ENCODE data around the gene FBXO24.
A peak's percentile ranks its signal among the peaks of the same experiment; 100 is the strongest.

Gene FBXO24

DNA sequence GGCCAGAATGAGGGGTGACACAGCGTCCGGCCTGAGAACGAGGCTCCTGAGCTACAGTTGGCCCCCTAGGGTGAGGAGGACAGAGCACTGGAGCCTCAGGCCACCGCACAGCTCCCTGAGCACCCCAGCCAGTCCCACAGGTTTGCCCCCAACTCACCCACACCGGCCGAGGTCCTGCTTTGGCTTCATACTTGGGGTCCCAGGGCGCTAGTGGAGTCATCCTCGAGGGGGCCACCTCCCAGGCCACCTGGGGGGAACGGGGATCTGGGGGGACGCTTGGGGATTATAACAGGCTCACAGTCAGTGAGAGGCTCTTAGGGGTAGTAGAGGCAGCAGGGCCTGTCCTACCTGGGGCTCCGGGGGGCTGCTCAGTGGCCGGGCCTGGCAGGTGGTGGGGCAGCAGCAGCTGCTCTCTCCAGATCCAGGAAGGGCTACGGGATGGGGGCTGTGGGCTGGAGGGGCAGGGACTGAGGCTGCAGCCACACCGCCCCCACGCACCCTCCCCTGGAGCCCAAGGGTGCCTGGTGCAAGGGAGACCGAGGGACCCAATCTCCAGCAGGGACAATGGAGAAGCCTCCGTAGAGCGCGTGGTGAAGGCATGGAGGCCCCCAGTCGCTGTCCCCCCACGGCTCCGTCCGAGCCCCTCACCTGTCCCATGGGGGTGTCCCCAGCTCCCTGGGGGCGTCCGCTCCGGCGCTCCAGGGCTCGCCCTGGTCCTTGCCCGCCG is 13.0 kb upstream of the FBXO24 start:
- FAIRE-seq = no peak
- no peak for DNase-seq (ENCODE audit: extremely low spot score, insufficient read length, low read depth)

- DNase-seq (ENCODE audit: extremely low spot score, insufficient read length, low read depth) (no peak), FAIRE-seq (no peak)
These were observed 12.3 kb upstream of the FBXO24 start, which contains the start of gene SAP25 for GRCh38 chr7:100573691-100574361. Gene SAP25, minus strand, starts transcription at chr7:100573900. Its CDS starts 158 bp downstream, at chr7:100573742.

- FAIRE-seq (no peak), DNase-seq (ENCODE audit: extremely low spot score, insufficient read length, low read depth) (no peak)
These were observed 11.5 kb upstream of the FBXO24 start for GRCh38 chr7:100574362-100575205.

GRCh38 chr7:100575206-100575631 is 10.9 kb upstream of the FBXO24 start:
- no peak for FAIRE-seq
- no peak for DNase-seq (ENCODE audit: extremely low spot score, insufficient read length, low read depth)

DNA sequence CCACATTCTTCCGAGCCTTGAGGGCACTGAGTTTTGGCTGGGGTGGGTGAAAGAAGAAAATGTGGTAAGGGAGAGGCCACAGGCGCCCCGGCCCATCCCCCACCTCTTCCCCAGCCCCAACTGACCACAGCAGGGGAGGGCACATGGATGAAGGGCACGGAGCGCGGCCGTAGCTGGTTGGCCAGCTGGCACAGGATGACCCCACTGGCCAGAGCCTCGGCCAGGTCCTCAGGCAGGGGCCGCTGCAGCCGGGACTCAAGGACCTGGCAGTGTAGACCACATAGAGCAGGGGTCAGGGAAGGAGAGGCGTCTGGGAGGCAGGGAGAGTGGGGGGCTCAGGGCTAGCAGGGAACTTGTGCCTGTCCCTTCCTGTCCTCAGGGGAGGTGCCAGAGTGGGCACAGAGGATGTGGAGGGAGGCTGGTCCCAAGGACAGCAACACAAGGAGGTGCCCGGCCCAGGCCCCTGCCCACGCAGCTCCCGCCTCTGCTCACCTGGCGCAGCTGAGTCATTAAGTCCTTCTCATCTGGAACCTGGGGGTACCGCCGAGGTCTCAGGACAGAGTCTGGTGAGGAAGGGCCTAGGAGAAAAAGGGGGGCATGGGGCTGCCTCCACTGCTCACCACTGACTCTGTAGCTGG is 10.3 kb upstream of the FBXO24 start:
- FAIRE-seq (no peak), DNase-seq (ENCODE audit: extremely low spot score, insufficient read length, low read depth) (no peak)

DNA sequence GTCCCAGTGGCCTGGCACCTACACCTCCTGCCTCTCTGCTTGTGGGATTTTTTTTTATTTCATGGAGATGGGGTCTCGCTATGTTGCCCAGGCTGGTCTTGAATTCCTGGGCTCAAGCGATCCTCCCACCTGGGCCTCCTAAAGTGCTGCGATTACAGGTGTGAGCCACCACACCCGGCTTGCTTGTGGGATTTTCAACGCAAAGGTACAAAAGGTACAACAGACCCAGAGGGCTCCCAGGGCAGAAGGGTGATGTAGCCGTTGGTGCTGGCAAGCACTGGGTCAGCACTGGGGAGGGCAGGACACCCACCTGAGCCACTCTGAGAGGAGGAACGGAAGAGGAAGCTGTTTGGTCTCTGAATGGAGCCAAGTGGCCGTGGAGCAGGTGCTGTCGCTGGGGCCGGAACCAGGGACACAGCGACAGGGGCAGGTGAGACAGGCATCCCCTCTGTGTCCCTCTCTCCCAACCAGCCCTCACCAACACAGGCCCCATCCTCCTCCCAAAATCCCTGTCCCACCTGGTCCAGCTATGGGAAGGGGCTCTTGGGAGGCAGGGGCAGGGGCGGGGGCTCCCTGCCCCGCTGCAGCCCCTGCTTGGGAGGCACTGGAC is 9.6 kb upstream of the FBXO24 start:
- DNase-seq (ENCODE audit: extremely low spot score, insufficient read length, low read depth) (no peak), FAIRE-seq (no peak)

DNA sequence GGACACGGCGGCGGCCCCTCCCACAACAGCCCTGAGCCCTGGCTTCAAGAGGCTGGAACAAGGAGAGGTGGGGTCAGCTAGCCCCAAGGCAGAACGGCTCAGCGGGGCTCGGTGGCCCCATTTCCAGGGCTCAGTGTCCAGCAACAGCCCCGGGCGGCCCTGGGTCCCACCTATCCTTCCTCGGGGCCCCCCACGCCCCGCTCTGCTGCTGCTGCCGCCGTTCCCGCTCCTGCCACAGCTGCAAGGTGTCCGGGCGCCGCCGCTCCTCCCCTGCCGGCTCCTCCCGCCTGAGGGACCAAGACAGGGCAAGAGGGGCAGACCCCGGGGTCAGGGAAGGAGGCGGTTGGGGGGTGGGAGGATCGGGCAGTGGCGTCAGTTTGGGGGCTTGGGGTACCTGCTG is 9.0 kb upstream of the FBXO24 start:
- FAIRE-seq = no peak
- no peak for DNase-seq (ENCODE audit: extremely low spot score, insufficient read length, low read depth)

DNA sequence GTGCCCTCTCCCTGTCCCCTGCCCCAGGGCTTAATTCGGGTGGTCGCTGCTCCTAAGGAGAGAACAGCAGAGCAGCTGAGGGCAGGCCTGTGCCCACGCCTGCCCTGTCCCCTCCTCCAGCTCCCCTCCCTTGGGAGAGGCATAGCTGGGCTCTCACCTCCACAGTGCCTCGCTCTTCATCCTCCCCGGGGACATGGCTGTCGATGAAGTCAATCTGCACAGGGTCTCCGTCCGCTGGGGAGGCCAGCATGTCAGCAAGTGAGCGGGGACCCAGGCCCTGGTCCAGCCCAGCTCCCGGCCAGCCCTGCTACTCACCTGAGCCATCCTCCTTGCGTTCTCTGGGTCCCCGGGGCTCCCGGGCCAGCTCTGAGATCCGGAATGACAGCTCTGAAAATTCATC is 8.6 kb upstream of the FBXO24 start:
- FAIRE-seq (no peak), DNase-seq (ENCODE audit: extremely low spot score, insufficient read length, low read depth) (no peak)

- no peak for DNase-seq (ENCODE audit: extremely low spot score, insufficient read length, low read depth)
- FAIRE-seq = no peak
These were observed 7.6 kb upstream of the FBXO24 start for GRCh38 chr7:100578246-100579183.

DNA sequence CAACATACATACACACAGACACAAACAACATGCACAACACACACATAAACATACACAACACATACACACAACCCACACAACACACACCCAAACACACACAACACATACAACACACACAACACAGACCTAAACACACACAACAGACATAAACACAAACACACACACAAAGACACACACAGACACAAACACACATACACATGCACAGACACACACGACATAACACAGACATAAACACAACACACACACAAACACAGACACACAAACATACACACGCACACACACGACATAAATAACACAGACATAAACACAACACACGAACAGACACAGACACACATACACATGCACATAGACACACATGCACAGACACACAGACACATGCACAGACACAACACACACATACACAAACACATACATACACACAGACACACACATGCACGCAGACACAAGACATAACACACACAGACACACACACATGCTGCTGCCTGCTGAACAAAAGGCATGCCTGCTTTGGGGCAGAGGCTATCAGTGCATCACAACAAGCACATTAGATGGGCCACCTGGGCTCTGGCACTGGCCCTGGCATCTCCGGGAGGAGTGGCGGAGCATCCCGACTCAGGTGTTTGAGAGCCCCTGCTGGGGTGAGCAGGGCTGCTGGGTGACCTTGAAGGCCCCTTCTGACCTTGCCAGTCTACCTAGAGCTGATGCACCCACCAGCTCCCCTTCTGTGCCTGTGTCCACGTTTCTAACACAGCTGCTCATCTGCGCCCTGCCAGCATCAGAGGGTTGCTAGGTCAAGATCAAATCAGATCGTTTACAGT is 5.5 kb upstream of the FBXO24 start:
- peak; percentile 51 for FAIRE-seq

DNA sequence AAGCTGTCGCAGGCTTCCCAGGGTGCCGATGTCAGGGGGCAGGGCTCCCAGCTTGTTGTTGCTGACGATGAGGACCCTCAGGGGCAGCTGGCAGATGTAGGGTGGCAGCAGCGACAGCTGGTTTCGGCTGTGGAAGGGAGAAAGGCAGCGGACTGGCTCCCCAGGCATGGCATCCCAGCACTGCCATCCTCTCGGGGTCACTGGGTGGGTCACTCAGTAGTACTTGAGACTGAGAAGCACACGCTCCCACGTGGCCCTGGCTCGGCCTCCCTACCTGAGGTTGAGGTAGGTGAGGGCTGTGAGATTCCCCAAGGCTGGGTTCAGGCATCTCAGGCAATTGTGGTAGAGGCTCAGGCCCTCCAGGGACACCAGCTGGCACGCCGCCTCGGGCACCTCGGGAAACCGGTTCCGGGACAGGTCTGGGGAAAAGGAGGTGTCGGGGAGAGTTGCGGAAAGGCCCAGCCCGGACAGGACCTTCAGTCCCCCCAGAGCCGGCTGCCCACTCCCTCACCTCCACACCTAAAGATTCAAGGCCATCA is 4.0 kb upstream of the FBXO24 start:
- no peak for DNase-seq (ENCODE audit: extremely low spot score, insufficient read length, low read depth)
- FAIRE-seq = no peak

More for the DNA sequence above, 5.5 kb upstream of the FBXO24 start:
- no peak for DNase-seq (ENCODE audit: extremely low spot score, insufficient read length, low read depth)

- no peak for FAIRE-seq
- DNase-seq (ENCODE audit: extremely low spot score, insufficient read length, low read depth) = no peak
These were observed 3.5 kb upstream of the FBXO24 start for GRCh38 chr7:100582650-100583049.

GRCh38 chr7:100583132-100584053 is 2.7 kb upstream of the FBXO24 start:
- peak; percentile 87 for FAIRE-seq
- DNase-seq (ENCODE audit: extremely low spot score, insufficient read length, low read depth) = peak; percentile 32

DNA sequence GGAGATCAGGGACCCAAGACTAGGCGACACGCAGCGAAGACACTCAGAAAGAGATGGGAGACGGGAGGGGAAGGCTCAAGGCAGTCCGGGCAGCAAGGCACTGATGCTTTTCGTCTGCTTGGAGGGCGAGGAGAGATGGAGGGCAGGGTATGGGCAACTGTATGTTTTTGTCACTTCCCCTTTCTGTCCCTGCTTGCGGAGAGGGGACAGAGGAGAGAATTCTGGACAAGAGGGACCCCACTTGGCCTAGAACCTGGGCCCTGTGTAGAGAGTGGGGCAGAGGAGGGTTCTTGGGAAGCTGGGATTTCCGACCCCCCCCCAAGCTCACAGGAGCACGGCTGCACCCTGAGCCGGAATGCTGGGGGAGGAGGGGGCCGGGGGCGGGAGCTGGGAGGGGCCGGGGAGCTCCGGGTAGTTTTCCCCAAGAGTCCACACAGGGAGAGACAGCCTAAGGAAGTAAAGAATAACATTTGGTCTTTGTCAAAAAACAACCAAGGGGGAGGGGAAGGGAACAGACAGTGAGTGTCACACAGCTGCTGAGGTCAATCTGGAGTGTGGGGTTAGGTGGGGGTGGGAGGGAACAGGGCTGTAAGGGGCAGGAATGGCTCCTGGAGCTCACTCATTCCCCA is 2.0 kb upstream of the FBXO24 start:
- FAIRE-seq (peak; percentile 69), DNase-seq (ENCODE audit: extremely low spot score, insufficient read length, low read depth) (no peak)

DNA sequence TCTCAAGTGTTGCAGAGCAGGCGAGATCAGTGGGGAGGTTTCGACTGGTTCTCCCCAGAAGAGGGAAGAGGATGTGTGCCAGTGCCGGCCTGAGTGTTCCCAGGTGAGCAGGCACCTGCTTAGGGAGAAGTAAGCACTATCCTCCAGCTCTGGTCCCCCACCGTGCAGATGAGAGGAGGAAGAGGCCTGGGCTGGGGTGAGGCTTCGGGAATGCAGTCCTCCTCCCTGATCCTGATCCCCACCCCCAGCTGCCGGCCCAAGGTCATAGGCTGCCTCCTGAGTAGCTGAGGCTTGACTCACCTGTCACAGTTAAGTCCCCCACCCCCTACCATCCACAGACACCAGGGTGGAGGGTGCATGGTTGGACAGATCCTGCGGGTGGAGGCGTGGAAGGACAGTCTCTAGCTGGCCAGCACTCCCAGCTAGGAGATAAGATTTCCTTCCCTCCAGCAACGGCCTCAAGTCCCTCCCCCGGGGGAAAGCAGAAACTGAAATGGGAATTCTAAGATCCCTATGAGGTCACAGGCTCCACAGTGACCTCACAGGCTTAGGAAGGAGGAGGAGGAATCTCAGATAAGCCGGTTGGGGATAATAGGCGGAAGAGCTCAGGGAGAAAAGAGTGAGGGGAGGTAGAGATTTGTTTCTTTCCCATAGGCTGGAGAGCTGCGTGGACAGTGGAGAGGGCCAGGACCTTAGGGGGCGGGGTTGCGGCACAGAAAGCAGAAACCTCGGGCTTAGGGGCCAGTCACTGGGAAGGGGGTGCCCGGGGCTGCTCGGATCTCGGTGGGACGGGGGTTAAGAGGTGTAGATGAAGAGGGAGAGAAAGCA is 1.2 kb upstream of the FBXO24 start:
- no peak for FAIRE-seq
- DNase-seq (ENCODE audit: extremely low spot score, insufficient read length, low read depth) = no peak
